Keratinocyte (primary cell): ENCODE measurements around the gene PWWP2B. TPM values are rescaled to one million over a fixed set of nuclear protein-coding genes. Genes with fewer than 3 reads are reported as not detected.

Experiments used
- DNase-seq: peaks from one replicate; pipeline ENCODE4 v3.0.0-alpha.2; 2011; ENCODE audit warnings: low read depth, missing footprints, low spot score
- FAIRE-seq: peaks from 2 replicates; lab custom pipeline; 2011; peaks lifted over from hg19 to GRCh38; lab: Jason Lieb, UNC
- H2AFZ ChIP-seq: 2 replicates; pipeline ENCODE4 v1.6.0; 2012; ENCODE audit warnings: low read length, control low read depth, inconsistent platforms; ENCODE audit not compliant: control insufficient read depth
- H3K27ac ChIP-seq: 2 replicates; pipeline ENCODE4 v1.5.1; 2011; ENCODE audit warnings: low read length; ENCODE audit not compliant: control insufficient read depth, insufficient read depth
- H3K27me3 ChIP-seq: 3 replicates; pipeline ENCODE4 v1.6.0; 2011; ENCODE audit warnings: low read length; ENCODE audit not compliant: control insufficient read depth, insufficient read depth; ENCODE audit errors: extremely low read depth
- H3K36me3 ChIP-seq, 2 experiments: 2 replicates in 1 of 2; 3 replicates in 1 of 2; pipeline ENCODE4 v1.5.1; 2011; ENCODE audit warnings: low read length in 2 of 2, mild to moderate bottlenecking in 1 of 2; ENCODE audit not compliant: control insufficient read depth in 2 of 2, insufficient read depth in 2 of 2; ENCODE audit errors: extremely low read depth in 1 of 2
- H3K4me1 ChIP-seq: 3 replicates; pipeline ENCODE4 v1.5.1; 2011; ENCODE audit warnings: low read length; ENCODE audit not compliant: control insufficient read depth, insufficient read depth; ENCODE audit errors: extremely low read depth
- H3K4me2 ChIP-seq: 3 replicates; pipeline ENCODE4 v1.6.0; 2011; ENCODE audit warnings: low read depth, low read length; ENCODE audit not compliant: control insufficient read depth, insufficient read depth; ENCODE audit errors: extremely low read depth
- H3K4me3 ChIP-seq, 3 experiments: fragments of 200-600 bp in 1 of 3; sonication (generic) in 1 of 3; 2 replicates in 2 of 3; 3 replicates in 1 of 3; pipeline ENCODE4 v1.5.1; 2011 to 2016; ENCODE audit warnings: low read length in 3 of 3, mild to moderate bottlenecking in 3 of 3, control low read depth in 2 of 3, inconsistent platforms in 1 of 3, low read depth in 1 of 3, mixed read lengths in 1 of 3, mixed run types in 1 of 3, moderate library complexity in 1 of 3; ENCODE audit not compliant: control insufficient read depth in 2 of 3, insufficient read depth in 2 of 3; ENCODE audit errors: extremely low read depth in 1 of 3
- H3K79me2 ChIP-seq: 2 replicates; pipeline ENCODE4 v1.6.0; 2012; ENCODE audit warnings: low read length; ENCODE audit not compliant: control insufficient read depth, insufficient read depth
- H3K9ac ChIP-seq: 3 replicates; pipeline ENCODE4 v1.6.0; 2011; ENCODE audit warnings: low read length; ENCODE audit not compliant: control insufficient read depth, insufficient read depth; ENCODE audit errors: extremely low read depth
- H3K9me1 ChIP-seq: 3 replicates; pipeline ENCODE4 v1.6.0; 2011; ENCODE audit warnings: low read length; ENCODE audit not compliant: control insufficient read depth, insufficient read depth; ENCODE audit errors: extremely low read depth
- H3K9me3 ChIP-seq: 2 replicates; pipeline ENCODE4 v1.5.1; 2012; ENCODE audit warnings: low read depth, low read length; ENCODE audit not compliant: control insufficient read depth
- H4K20me1 ChIP-seq: 3 replicates; pipeline ENCODE4 v1.6.0; 2011; ENCODE audit warnings: low read length; ENCODE audit not compliant: control insufficient read depth, insufficient read depth; ENCODE audit errors: extremely low read depth
- CTCF ChIP-seq, 3 experiments: IDR thresholded peaks in 1 of 3; conservative IDR thresholded peaks in 1 of 3; optimal IDR thresholded peaks in 1 of 3; 2 replicates in 2 of 3; 3 replicates in 1 of 3; pipeline versions ENCODE3 to v1.5.1; 2011; ENCODE audit warnings: low read length in 3 of 3, mild to moderate bottlenecking in 3 of 3, moderate library complexity in 2 of 3, control low read depth in 1 of 3, inconsistent platforms in 1 of 3; ENCODE audit not compliant: insufficient read depth in 2 of 3; ENCODE audit errors: extremely low read depth in 1 of 3
- EZH2 ChIP-seq: IDR thresholded peaks from one replicate; pipeline ENCODE4 v1.6.1; 2012; ENCODE audit warnings: inconsistent platforms, mild to moderate bottlenecking, low read length, moderate library complexity
- dilution Hi-C: fragments of 300-500 bp; cut with MboI; formaldehyde crosslinking; loops from one replicate; pipeline ENCODE4 v1.7.0; 2020; ENCODE audit warnings: low sequenced_read_pairs; ENCODE audit not compliant: extremely low pct_ligation_motif_present
- polyA plus RNA-seq, 5 experiments: library from polyadenylated mRNA; depleted of rRNA in 3 of 5; stranded (reverse) in 3 of 5; stranded (forward) in 1 of 5; unstranded in 1 of 5; fragments of >200 nt; gene quantifications; 1 replicate in 1 of 5; 2 replicates in 3 of 5; 3 replicates in 1 of 5; pipeline versions ENCODE4 v1.2.1 to v1.2.3, GENCODE V29; 2011 to 2012; ENCODE audit warnings: missing spikeins in 2 of 5, low read depth in 1 of 5, low replicate concordance in 1 of 5

Gene PWWP2B
- polyA plus RNA-seq, 1 donor (not counting 4 experiments of a cell fraction or from before 2014, with no cell fraction given), result 3.1 TPM

GRCh38 chr10:132436861-132437410, 39.9 kb downstream of the PWWP2B start:
- Histone ChIP-seq H3K4me2 (no peak overlapping the region), H3K4me3 (no peak overlapping the region), H4K20me1 (no peaks in the 10 kb centered on the region), H3K27ac (no peak overlapping the region), H3K9ac (no peak overlapping the region), H2AFZ (no peak overlapping the region), H3K27me3 (no peaks in the 10 kb centered on the region), H3K36me3 (no peaks in the 10 kb centered on the region), H3K9me1 (no peaks in the 10 kb centered on the region), H3K79me2 (no peaks in the 10 kb centered on the region), H3K4me1 (no peaks in the 10 kb centered on the region), H3K9me3 (peaks cover 2% of the 10 kb centered on the region)
- FAIRE-seq (no peak), DNase-seq (no peak)
- dilution Hi-C loops, result no loop called here
- no peak for TF ChIP-seq CTCF (optimal IDR thresholded peaks at IDR 0.05 in 1 of 3, IDR thresholded peaks at IDR 0.05 in 1 of 3, conservative IDR thresholded peaks at IDR 0.05 in 1 of 3; ENCODE audit: extremely low read depth in 1 of 3, insufficient read depth in 2 of 3, low read length in 3 of 3)
- TF ChIP-seq EZH2, result no peak

DNA sequence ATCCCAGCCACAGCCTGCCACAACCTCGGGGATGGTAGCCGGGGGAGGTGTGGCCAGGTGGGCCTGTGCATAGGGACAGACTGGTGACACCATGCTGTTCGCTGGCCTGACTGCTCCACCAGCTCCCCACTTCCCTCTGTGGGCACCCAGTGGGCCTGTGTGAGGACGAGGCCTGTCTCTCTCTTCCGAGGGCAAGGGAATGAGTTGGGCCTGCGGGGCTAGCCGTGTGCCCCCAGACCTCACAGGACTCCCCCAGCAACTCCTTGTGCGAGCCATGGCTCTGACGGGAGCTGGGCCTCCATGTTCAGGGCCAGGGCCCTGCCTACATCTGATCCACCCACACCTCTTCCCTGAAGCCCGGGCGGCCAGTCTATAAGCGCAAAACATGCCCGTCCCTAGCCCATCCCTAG, 40.5 kb downstream of the PWWP2B start:
- H3K4me3 ChIP-seq, result no peak overlapping the region
- no peak overlapping the region for H2AFZ ChIP-seq
- no peaks in the 10 kb centered on the region for H4K20me1 ChIP-seq
- no peak overlapping the region for H3K4me2 ChIP-seq
- no peaks in the 10 kb centered on the region for H3K9me1 ChIP-seq
- H3K9ac ChIP-seq, result no peak overlapping the region
- DNase-seq (no peak), FAIRE-seq (no peak)
- dilution Hi-C loops, result no loop called here
- H3K4me1 ChIP-seq, result no peaks in the 10 kb centered on the region
- H3K9me3 ChIP-seq, result peaks cover 4% of the 10 kb centered on the region
- TF ChIP-seq EZH2, result no peak
- TF ChIP-seq CTCF (optimal IDR thresholded peaks at IDR 0.05 in 1 of 3, IDR thresholded peaks at IDR 0.05 in 1 of 3, conservative IDR thresholded peaks at IDR 0.05 in 1 of 3; ENCODE audit: extremely low read depth in 1 of 3, insufficient read depth in 2 of 3, low read length in 3 of 3), result no peak
- H3K36me3 ChIP-seq, result no peaks in the 10 kb centered on the region
- H3K79me2 ChIP-seq, result no peaks in the 10 kb centered on the region
- no peaks in the 10 kb centered on the region for H3K27me3 ChIP-seq
- no peak overlapping the region for H3K27ac ChIP-seq
